GM13976 (cell line): ENCODE measurements around the gene PRDM5.

ENCODE experiments used
- DNase-seq: peaks from one replicate; pipeline ENCODE4 v3.0.0; 2012; ENCODE audit warnings: low spot score
- CTCF ChIP-seq: IDR thresholded peaks from 2 replicates; pipeline ENCODE4 v1.5.1; 2012; ENCODE audit warnings: borderline replicate concordance, mild to moderate bottlenecking; ENCODE audit not compliant: insufficient read depth; ENCODE audit errors: extremely low read depth, missing control alignments, control extremely low read depth
- in situ Hi-C: fragments of 300-500 bp; cut with MboI; formaldehyde crosslinking; loops from one replicate; pipeline ENCODE4 v1.12.0; 2022; ENCODE audit warnings: low sequenced_read_pairs, mixed read lengths, inconsistent platforms; ENCODE audit not compliant: unreplicated experiment

PRDM5 gene

GRCh38 chr4:120942776-120943175 is 20.2 kb upstream of the PRDM5 start:
- TF ChIP-seq CTCF, result no peak
- DNase-seq, result no peak
- in situ Hi-C loops, result no loop called here

- no peak for DNase-seq
- no peak for TF ChIP-seq CTCF
- in situ Hi-C loops, result no loop called here
Observed at GRCh38 chr4:120940547-120940946, 18.0 kb upstream of the PRDM5 start.

GRCh38 chr4:120939693-120940092 is 17.2 kb upstream of the PRDM5 start:
- in situ Hi-C loops, result no loop called here
- no peak for TF ChIP-seq CTCF
- DNase-seq, result no peak

GRCh38 chr4:120929847-120930246 is 7.3 kb upstream of the PRDM5 start:
- in situ Hi-C loops, result no loop called here
- DNase-seq, result no peak
- TF ChIP-seq CTCF, result no peak

GRCh38 chr4:120927801-120928409 is 5.4 kb upstream of the PRDM5 start:
- DNase-seq, result no peak
- in situ Hi-C loops, result no loop called here
- no peak for TF ChIP-seq CTCF

GRCh38 chr4:120926358-120927025 is 4.0 kb upstream of the PRDM5 start:
- no peak for DNase-seq
- in situ Hi-C loops, result no loop called here
- TF ChIP-seq CTCF, result no peak
